GM19193 (cell line): ENCODE results near the gene PRAMEF12.

Experiments
- POLR2A ChIP-seq: IDR thresholded peaks from 4 replicates; pipeline ENCODE4 v1.6.1; 2011; ENCODE audit not compliant: insufficient read depth, insufficient read length; ENCODE audit errors: extremely low read depth

PRAMEF12 gene

DNA sequence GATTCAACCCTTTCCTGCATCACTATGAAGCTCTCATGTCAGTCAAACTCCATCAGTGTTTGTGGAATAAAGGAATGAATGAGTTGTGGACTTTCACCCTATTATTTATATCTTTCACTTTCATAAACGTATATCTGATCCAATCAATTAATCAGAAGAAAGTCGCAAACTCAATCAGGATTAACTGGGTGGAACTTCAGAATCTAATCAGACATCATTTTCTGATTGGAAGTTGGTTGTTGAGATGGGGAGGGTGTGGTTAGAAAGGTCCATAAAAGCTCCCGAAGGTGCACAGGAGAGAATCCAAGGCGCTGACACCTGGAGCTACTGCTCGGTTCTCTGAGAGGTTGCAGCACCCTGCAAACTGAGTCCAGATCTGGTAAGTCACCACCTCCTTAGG lies at the start of gene PRAMEF12:
TSS of gene PRAMEF12 (plus strand) at position 301 of the 400 bp plus-strand sequence. CDS start 1,130 bp downstream, outside the sequence.
- TF ChIP-seq POLR2A: no peak

DNA sequence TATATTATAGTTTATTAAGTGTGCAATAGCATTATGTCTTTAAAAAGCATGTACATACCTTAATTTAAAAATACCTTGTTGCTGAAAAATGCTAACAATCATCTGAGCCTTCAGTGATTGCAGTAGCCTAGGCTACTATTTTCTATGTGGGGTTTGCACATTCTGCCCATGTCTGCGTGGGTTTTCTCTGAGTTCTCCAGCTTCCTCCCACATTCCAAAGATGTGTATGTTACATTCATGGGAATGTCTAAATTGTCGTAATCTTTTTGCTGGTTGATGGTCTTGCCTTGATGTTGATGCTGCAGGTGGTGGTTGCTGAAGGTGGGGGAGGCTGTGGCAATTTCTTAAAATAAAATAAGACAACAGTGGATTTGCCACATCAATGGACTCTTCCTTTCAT lies 45.1 kb upstream of the PRAMEF12 start:
- TF ChIP-seq POLR2A: no peak

DNA sequence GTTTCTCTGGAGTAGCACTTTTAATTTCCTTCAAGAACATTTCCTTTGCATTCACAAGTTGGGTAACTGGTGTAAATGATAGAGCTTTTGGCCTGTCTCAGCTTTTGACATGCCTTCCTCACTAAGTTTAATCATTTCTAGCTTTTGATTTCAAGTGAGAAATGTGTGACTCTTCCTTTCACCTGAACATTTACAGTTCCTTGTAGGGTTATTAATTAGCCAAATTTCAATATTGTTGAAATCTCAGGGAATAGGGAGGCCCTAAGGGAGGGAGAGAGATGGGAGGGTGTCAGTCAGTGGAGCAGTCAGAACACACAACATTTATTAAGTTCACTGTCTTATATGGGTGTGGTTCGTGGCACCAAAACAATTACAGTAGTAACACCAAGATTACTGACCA lies 43.4 kb upstream of the PRAMEF12 start:
- no peak for TF ChIP-seq POLR2A

DNA sequence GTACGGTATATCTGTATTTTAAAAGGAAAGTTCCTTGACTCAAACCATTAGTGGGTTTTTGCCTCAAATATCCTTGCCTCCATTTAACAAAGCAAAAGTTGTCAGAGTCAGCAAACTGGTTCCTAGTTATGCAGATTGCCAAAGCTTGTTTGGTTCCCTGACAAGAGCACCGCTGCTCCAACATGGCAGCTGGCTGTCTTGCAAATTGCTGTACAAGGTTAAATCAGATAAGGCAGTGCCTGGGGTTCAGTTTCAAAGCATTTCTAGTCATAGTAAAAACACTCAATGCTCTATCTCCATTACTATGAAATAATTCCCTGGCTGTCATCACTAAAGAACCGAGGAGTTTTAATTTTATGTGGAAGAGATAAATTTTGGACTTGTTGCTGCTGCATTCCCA lies 38.9 kb upstream of the PRAMEF12 start:
- TF ChIP-seq POLR2A: no peak

DNA sequence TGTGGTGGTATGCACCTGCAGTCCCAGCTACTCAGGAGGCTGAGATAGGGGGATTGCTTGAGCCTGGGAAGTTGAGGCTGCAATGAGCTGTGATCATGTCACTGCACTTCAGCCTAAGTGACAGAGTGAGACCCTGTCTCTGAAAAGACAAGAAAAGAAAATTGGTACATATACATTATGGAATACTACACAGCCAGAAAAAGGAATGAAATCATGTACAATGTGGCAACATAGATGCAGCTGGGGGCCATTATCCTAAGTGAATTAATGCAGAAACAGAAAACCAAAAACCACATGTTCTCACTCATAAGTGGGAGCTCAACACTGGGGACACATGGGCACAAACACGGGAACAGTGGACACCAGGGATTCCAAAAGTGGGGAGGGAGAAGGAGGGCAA lies 34.6 kb upstream of the PRAMEF12 start:
- no peak for TF ChIP-seq POLR2A

DNA sequence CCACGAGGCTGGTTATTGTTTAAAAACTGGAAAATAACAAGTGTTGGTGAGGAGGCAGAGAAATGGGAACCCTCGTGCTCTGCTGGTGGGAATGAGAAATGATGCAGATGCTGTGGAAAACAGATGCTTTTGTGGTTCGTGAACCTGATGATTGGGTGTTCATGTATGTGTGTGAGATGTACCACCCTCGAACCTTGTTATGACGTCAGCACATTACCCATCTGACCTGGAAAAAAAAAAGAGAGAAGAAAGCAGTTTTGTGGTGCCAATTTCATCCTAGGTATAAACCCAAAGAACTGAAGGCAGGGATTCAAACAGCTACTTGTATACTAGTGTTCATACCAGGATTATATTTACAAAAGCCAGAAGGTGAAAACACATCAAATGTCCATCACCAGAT lies 33.9 kb upstream of the PRAMEF12 start:
- TF ChIP-seq POLR2A: no peak

DNA sequence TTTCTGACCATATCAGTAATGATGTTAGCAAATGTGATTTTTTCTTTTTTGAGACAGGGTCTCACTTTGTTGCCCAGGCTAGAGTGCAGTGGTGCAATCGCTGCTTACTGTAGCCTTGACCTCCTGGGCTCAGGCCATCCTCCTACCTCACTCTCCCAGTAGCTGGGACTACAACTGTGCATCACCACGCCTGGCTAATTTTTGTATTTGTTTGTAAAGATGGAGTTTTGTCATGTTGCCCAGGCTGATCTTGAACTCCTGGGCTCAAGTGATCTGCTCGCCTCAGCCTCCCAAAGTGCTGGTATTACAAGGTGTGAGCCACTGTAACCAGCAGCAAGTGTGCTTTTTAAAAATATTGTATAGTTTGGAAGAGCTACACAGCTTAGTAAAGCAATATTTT lies 31.6 kb upstream of the PRAMEF12 start:
- no peak for TF ChIP-seq POLR2A

DNA sequence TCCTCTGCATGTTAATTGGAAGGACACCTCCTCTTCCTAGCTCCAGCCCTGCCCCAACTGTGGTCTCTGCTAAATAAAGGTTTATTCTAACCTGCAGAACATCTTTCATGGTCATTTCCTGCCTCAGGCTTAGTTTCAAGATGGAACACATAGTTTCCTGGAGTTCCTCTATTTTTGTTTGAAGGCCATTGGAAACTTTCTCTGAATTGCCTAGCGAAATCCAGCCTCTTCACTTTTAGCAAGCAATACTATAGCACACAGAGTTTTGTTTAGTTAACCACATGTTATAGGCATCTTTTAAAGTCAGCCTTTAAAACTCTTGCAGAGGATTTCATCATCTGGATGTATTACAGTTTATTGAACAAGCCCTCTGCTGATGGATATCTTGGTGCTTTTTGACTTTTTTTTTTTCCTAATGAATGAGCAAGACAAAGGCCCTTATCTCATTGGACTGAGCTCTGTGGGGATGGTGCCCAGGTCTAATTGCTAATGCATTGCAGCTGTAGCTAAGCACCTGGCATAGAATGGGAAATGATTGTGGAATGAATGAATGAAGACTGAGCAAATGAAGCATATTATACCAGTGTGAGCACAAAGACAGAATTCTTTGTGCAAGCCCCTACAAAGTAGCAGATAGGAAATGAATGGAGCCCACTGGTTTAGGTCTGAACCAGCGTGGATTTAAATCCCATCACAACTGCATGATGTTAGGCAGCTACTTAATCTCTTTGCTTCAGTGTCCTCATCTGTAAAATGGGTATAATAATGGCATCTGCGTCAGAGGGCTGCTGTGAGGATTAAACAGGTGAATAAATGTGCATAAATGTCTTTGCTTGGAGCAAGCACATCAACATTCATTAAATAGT lies 28.2 kb upstream of the PRAMEF12 start:
- TF ChIP-seq POLR2A: no peak

DNA sequence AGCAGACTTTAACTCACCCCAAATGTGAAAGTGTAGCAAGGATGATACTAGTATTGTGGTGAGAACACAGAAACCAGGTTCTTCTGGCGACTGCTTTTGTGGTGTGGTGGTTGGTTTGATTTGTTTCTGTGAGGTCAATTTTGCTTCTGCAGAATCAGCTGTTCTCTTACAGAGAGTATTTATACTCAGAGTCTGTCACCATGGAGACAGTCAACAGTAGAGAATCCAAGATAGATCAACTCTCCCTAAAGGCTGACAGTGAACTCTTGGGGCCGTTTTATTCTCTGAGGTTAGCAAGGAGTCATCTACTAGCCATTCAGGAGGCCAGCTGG lies 27.6 kb upstream of the PRAMEF12 start, which contains the start of gene CFAP107:
TSS of gene CFAP107 (plus strand) at position 209 of the 332 bp plus-strand sequence. CDS start 231 bp downstream, outside the sequence.
- TF ChIP-seq POLR2A: no peak

DNA sequence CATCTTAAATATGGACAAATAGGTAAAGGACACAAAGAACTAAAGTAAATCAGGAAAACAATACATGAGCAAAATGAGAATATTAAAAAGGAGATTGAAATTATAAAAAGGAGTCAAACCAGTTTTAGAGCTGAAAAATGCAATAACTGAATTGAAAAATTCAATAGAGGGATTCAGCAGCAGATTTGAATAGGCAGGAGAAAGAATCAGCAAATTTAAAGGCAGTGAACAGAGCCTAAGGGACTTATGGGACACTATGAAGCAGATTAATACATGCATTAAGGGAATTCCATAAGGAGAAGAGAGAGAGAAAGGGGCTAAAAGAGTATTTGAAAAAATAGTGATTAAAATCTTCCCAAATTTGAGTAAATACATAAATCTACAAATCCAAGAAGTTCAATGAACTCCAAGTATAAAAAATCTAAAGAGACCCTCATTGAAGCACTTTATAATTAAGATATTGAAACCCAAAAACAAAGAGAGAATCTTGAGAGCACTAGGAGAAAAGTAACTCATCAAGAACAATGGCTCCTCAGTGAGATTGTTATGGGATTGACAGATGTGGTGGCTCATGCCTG lies 24.7 kb upstream of the PRAMEF12 start:
- TF ChIP-seq POLR2A: no peak

DNA sequence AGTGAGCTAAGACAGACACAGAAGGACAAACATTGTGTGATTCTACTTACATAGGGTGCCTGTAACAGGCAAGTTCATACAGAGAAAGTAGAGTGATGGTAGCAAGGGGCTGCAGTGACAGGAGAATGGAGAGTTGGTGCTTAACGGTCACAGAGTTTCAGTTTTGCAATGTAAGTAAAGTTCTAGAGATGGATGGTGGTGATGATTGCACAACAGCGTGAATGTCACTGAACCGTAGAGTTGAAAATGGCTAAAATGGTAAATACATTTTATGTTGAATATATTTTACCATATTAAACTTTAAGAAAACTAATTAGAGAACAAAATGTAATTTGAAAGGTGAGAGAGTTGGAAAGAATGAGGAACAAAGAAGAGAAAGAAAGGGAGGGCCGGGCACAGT lies 18.8 kb upstream of the PRAMEF12 start:
- TF ChIP-seq POLR2A: no peak

DNA sequence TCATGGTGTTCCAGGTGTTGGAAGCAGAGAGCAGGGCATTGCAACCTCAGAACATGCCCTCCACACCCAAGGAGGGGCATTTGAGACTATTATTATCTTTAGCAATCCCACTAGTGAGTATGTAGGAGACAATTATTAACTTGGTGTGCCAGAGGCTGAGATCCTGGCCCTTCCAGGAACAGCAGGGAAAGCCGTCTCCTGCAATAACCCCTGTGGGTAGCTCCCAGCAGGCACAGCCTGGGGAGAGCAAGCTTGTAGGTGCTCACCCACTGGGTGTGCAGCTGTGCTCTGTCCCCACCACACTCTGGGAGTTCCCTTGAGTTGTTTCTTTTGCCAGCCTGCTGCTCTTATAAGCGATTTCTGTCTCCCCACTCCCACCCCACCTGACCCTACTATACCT lies 17.3 kb upstream of the PRAMEF12 start:
- TF ChIP-seq POLR2A: no peak

DNA sequence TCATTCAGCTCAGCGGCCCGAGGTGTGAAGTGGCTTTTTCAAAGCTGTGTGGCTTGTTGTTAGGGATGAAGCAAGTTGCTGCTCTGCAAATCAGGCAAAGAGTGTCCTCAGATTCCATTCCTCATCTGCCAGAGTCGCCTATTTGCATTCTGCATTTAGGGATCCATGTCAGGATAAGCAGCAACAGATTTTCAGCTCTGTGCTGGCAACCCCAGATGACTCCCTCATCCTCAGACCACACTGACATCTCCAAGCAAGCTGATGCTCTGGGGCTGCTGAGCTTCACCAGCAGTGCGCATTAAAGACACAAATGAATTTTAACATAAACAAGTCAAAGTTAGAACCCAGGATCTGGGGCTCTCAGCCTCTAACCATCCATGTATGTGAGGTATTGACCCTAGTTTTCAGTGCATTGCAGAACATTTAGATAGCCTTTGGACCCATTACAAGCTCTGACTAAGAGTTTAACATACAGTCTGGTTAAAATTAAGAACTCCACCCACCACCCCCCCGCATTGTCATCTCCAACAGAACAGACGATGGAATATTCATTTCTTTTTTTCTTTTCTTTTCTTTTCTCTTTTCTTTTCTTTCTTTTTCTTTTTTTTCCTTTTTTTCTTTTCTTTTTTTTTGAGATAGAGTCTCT lies 16.6 kb upstream of the PRAMEF12 start:
- TF ChIP-seq POLR2A: no peak

DNA sequence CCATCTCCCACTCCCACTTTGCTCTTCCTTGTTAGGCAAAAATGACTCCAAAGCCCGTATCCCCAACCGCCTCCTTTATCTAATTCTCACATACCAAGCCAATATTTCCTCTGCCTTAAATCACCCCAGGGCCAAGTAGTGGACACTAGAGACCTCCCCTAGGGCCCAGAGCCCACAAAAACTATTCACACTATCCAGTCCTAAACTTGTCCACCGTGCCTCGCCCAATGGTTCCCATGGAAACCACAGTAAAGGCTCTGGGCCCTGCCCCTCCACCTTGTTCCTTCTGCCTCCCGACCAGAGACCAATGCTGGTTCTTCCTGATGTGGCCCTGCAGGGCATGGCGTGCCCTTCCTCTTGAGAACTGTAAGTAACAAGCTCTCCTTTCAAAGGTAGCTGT lies 15.7 kb upstream of the PRAMEF12 start:
- TF ChIP-seq POLR2A: no peak

DNA sequence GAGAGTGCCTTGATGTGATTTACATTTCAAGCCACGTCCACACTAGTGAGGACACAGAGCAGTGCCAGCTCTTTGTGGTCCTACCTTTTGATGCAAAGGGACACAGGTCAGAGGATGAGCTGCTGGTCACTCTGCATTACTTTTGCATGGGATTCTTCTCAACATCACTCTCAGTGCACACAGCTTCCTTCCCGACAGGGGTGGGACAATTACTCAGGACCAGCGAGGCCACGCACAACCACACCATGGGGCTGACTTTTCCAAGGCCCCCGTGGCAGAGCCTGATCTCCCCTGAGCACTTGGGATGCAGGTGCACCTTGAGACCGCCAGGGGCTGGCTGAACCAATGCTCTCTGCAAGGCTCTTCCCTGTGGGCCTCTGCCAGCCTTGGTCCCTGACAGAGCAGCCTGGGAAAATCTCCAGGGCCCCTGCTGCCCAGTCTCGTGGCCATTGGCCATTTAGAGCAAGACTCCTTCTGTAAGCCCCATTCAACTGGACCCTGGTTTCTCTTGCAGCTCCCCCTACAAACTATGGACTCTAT lies 13.2 kb upstream of the PRAMEF12 start:
- TF ChIP-seq POLR2A: no peak
